HEK293T (cell line): ENCODE measurements around the gene FIGNL2.

Source experiments
- BHLHE40 ChIP-seq: fragments of 450-650 bp; IDR thresholded peaks from 2 replicates; pipeline ENCODE4 v1.6.1; 2016; ENCODE audit warnings: mild to moderate bottlenecking, moderate library complexity, borderline replicate concordance
- SP1 ChIP-seq: fragments of 450-650 bp; IDR thresholded peaks from 2 replicates; pipeline ENCODE4 v1.6.1; 2017
- SUZ12 ChIP-seq: fragments of 450-650 bp; IDR thresholded peaks from 2 replicates; pipeline ENCODE4 v1.6.1; 2016; ENCODE audit warnings: mild to moderate bottlenecking

DNA sequence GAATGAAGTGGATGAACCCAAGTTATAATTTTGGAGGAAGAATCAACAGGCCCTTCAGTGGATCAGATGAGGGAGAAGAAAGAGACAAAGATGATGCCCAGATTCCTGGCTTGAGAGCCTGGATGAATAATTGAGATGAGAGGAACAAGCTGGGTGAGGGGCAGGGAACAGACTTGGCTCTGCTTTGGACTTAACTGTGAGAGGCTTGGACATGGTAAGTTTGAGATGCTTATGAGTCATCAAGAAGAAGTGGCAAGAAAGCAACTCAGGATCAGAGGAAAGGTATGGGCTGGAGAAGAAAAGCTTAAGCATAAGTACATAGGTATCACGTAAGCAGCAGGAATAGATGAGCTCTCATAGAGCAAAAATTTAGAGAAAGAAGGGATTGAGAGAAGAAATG is 55.3 kb downstream of the FIGNL2 start:
- no peak for TF ChIP-seq BHLHE40
- TF ChIP-seq SP1 = no peak
- TF ChIP-seq SUZ12 = no peak
